Measurements from ENCODE around the gene DPH7. TPM values are rescaled to one million over a fixed set of nuclear protein-coding genes. Genes with fewer than 3 reads are reported as not detected.

Gene DPH7
- total RNA-seq, 1 experiment from 2014 or later, result 54.4 TPM

DNA sequence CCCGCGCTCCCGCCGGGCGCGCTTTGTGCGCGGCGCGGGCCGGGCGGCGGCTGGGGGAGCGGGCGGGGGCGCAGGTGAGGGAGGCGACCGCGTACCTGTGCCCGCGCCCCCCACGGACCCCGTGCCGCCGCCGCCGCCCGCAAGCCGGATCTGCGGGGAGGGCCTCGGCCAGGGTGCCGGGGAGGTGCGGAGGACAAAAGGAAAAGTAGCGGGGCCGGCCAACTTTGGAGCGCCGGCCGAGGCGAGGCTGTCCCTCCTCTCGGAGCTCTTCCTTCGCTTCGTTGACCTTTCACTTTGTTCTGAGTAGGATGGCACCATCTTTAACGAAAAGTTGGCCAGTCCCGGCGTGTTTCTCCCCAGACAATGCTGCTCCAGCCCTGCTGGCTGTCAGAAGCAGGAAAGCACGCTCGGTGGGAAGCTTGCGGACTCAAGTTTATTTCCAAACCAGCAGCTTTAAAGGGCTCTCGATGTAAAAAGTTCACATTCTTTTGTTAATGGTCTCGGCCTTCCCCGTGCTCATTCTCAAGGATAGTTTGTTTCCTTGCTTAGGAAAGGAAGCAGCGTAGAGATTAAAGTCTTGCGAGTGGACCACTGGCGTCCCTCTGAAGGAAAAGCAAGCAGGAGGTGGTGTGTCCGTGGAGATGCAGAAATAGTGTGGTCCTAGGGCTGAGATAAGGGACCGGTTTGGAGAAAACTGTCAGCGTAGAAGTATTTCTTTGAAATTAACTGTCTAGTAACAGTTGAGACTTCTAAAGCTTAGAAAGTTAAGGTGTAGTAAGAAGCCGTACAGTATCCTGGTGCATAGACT, 40.7 kb upstream of the DPH7 start:
- no peak overlapping the region for H2AFZ ChIP-seq (ENCODE audit: low read depth, low read length, poor library complexity, severe bottlenecking)
- ATAC-seq (peak; percentile 6), DNase-seq (ENCODE audit: low read depth, low spot score) (no peak)
- H3K27me3 ChIP-seq (ENCODE audit: insufficient read depth, low read length), result no peaks in the 10 kb centered on the region
- peaks cover 5% of the 10 kb centered on the region; the same call in 1 of the 2 replicates for H4K20me1 ChIP-seq (ENCODE audit: insufficient read depth)
- RAD21 ChIA-PET (ENCODE audit: low non-redundant PET in 1 of 2, low total read pairs in 2 of 2, uncharacterized antibody in 2 of 2, unreplicated experiment in 2 of 2), result no interaction called here
- CTCF ChIA-PET, result interaction anchor here (0.9 to 1.2 kb wide), 2 partner anchors 68 to 75 kb away, joined by 3 to 4 read pairs; partner anchors contain the start of gene MRPL41
- H3K4me1 ChIP-seq (ENCODE audit: control insufficient read depth in 1 of 2, insufficient read depth in 2 of 2, low read length in 2 of 2), result peaks cover 19 to 30% of the 10 kb centered on the region in 2 experiments
- H3K9me2 ChIP-seq (ENCODE audit: insufficient read depth), result no peaks in the 10 kb centered on the region
- H3K9ac ChIP-seq (ENCODE audit: low read length), result peak overlapping the region; percentile 82
- H3K9me3 ChIP-seq (ENCODE audit: control insufficient read depth in 1 of 2, insufficient read depth in 1 of 2, low read depth in 1 of 2, low read length in 2 of 2), result no peaks in the 10 kb centered on the region
- POLR2A ChIA-PET, result interaction anchor here (0.8 to 1.0 kb wide), 3 partner anchors 14 to 37 kb away, joined by 3 read pairs; partner anchors contain the start of gene ARRDC1
- intact Hi-C loops (cut with micrococcal nuclease), result no loop called here
- peaks cover 79% of the 10 kb centered on the region for H3K79me2 ChIP-seq (ENCODE audit: insufficient read depth, low read length)
- TF ChIP-seq EZH2 (IDR thresholded peaks at IDR 0.05) (no peak), ZNF274 (IDR thresholded peaks at IDR 0.05; ENCODE audit: low read depth, low read length) (no peak), TCF7L2 (IDR thresholded peaks at IDR 0.05; ENCODE audit: borderline replicate concordance, extremely low read depth, insufficient read depth, insufficient read length) (no peak), ELF1 (IDR thresholded peaks at IDR 0.05; ENCODE audit: borderline replicate concordance, low read depth) (no peak), MAX (IDR thresholded peaks at IDR 0.05) (no peak)
- BruUV-seq (replicated peaks), result no TSS peak
- peak overlapping the region; percentile 72 for H3K27ac ChIP-seq (ENCODE audit: low read depth, low read length)
- H3K36me3 ChIP-seq (ENCODE audit: control insufficient read depth in 1 of 2, insufficient read depth in 2 of 2, low read length in 2 of 2), result peaks cover 2 to 21% of the 10 kb centered on the region in 2 experiments; a peak in 2 of 4 replicates
- peak overlapping the region; percentile 74 to 88 for H3K4me3 ChIP-seq (replicated peaks in 1 of 2; ENCODE audit: low read depth in 1 of 2, low read length in 2 of 2)
- H3K4me2 ChIP-seq (ENCODE audit: low read length), result peak overlapping the region; percentile 91

All from HCT116 (cell line).